Heart left ventricle (tissue), 13 donors: ENCODE data around the gene ZNF444.

Experiments used
- CTCF ChIP-seq, 12 donors: fragments of 200-600 bp; sonication (generic) in 4 of 12; IDR thresholded peaks; one replicate each; pipeline versions ENCODE4 v1.5.0 to v1.8.0; 2018 to 2022; ENCODE audit warnings: antibody characterized with exemption in 12 of 12, mild to moderate bottlenecking in 5 of 12
- POLR2A ChIP-seq, 2 donors: fragments of 450-650 bp; IDR thresholded peaks; one replicate each; pipeline ENCODE4 v1.6.1; 2017; ENCODE audit warnings: antibody characterized with exemption in 2 of 2, mild to moderate bottlenecking in 2 of 2, moderate library complexity in 2 of 2
- donor health status: ischemic (EF 13 %, LVEDD 7.1; RV severe dilation, severe dysfunction).
- donor health status: DM: no; HTN: yes; CAD: no.
- donor health status: DM: no; HTN: no; CAD: no.
- donor health status: ischemic (EF 25% LVEDD 6.9; RV normal size, moderate dysfunction).
- donor health status: ischemic (EF 25% LVEDD 5.7; RV mildly dilated, moderate dysfunction).
- donor health status: ischemic (EF 35%, LVEDD 5.7; RV mildly dilated, moderate dysfunction).
- donor health status: nonischemic (EF 11% LVEDD 7.7; RV severe dilation, severe dysfunction).
- donor health status: DM: yes; HTN: yes; CAD: no.
- donor health status: PGD.
- donor health status: ischemic (EF 29% LVEDD 5.4; RV normal size, mild dysfunction).
- donor health status: nonischemic (EF 23%, LVEDD 6.1; RV moderate dilation, normal function).

- TF ChIP-seq POLR2A (IDR thresholded peaks at IDR 0.05) (no peak), CTCF (IDR thresholded peaks at IDR 0.05) (no peak)
Measured at GRCh38 chr19:56091751-56092546, 49.1 kb upstream of the ZNF444 start.
